Non-pigmented ciliary epithelial cell (primary cell): Measurements from ENCODE around the gene ARF1.

Experiments used
- DNase-seq: peaks from one replicate; pipeline ENCODE4 v3.0.0-alpha.2; 2010; ENCODE audit warnings: low read depth

ARF1 gene

DNA sequence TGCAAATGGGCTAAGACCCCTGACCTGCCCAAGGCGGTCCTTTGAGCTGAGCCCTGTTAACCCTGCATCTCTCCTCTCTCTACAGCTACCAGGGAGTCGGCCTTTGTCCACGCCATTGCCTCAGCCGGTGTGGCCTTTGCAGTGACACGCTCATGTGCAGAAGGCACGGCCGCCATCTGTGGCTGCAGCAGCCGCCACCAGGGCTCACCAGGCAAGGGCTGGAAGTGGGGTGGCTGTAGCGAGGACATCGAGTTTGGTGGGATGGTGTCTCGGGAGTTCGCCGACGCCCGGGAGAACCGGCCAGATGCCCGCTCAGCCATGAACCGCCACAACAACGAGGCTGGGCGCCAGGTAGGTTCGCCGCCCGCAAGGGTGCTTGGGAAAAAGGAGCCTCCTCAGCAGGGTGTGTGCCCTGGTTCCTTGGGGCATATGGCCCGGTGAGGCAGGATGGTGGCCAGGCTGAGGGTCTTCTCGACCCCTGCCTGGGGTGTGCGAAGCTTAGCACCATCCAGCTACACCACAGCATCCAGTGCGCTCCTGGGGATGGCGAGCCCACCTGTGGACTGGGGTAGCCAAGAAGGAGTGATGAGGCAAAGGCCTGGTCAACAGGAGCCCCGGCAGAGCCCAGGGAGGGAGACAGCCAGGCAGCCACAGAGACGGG, 31.8 kb upstream of the ARF1 start:
- DNase-seq: no peak

DNA sequence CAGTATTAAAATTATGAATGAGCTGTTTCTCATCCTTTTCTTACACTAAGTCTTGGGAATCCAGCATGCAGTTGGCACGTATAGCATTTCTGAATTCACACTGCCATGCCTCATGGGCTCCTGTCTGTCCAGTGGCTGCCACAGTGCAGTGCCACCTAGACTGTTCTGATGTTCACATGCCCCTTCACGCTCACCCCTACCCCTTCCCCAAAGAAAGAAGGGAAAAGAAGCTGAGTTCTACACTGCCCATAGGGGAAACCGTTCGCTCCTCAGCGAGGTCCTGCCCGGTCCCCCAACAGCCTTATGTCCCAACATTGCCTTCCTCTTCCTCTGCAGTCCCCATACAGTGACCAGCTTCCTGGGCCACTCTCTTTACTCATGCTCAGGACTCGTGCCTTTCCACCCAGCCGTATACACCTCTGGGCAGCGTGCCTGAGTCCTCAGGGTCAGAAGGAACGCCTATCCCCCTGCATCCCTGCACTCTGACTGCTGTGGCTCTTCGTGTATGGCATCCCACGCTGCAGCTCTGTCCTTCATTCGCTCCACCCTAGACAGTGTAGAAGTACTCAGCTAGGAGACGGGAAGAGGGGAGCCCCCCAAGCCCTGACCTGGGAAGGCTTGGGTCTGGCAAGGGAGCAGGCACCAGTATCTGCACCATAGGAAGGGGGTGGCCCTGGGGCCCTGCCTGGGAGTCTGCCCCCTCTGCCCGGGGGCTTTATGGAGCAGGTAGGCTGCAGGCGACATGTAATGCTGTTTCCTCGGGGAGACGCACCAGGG, 24.1 kb upstream of the ARF1 start:
- DNase-seq: no peak

DNA sequence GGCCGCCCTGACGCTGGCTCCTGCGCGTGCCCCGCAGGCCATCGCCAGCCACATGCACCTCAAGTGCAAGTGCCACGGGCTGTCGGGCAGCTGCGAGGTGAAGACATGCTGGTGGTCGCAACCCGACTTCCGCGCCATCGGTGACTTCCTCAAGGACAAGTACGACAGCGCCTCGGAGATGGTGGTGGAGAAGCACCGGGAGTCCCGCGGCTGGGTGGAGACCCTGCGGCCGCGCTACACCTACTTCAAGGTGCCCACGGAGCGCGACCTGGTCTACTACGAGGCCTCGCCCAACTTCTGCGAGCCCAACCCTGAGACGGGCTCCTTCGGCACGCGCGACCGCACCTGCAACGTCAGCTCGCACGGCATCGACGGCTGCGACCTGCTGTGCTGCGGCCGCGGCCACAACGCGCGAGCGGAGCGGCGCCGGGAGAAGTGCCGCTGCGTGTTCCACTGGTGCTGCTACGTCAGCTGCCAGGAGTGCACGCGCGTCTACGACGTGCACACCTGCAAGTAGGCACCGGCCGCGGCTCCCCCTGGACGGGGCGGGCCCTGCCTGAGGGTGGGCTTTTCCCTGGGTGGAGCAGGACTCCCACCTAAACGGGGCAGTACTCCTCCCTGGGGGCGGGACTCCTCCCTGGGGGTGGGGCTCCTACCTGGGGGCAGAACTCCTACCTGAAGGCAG, 23.4 kb upstream of the ARF1 start:
- no peak for DNase-seq

DNA sequence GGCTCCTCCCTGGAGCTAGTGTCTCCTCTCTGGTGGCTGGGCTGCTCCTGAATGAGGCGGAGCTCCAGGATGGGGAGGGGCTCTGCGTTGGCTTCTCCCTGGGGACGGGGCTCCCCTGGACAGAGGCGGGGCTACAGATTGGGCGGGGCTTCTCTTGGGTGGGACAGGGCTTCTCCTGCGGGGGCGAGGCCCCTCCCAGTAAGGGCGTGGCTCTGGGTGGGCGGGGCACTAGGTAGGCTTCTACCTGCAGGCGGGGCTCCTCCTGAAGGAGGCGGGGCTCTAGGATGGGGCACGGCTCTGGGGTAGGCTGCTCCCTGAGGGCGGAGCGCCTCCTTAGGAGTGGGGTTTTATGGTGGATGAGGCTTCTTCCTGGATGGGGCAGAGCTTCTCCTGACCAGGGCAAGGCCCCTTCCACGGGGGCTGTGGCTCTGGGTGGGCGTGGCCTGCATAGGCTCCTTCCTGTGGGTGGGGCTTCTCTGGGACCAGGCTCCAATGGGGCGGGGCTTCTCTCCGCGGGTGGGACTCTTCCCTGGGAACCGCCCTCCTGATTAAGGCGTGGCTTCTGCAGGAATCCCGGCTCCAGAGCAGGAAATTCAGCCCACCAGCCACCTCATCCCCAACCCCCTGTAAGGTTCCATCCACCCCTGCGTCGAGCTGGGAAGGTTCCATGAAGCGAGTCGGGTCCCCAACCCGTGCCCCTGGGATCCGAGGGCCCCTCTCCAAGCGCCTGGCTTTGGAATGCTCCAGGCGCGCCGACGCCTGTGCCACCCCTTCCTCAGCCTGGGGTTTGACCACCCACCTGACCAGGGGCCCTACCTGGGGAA, 22.7 kb upstream of the ARF1 start:
- DNase-seq: no peak

DNA sequence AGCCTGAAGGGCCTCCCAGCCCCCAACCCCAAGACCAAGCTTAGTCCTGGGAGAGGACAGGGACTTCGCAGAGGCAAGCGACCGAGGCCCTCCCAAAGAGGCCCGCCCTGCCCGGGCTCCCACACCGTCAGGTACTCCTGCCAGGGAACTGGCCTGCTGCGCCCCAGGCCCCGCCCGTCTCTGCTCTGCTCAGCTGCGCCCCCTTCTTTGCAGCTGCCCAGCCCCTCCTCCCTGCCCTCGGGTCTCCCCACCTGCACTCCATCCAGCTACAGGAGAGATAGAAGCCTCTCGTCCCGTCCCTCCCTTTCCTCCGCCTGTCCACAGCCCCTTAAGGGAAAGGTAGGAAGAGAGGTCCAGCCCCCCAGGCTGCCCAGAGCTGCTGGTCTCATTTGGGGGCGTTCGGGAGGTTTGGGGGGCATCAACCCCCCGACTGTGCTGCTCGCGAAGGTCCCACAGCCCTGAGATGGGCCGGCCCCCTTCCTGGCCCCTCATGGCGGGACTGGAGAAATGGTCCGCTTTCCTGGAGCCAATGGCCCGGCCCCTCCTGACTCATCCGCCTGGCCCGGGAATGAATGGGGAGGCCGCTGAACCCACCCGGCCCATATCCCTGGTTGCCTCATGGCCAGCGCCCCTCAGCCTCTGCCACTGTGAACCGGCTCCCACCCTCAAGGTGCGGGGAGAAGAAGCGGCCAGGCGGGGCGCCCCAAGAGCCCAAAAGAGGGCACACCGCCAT, 21.9 kb upstream of the ARF1 start:
- DNase-seq: no peak

DNA sequence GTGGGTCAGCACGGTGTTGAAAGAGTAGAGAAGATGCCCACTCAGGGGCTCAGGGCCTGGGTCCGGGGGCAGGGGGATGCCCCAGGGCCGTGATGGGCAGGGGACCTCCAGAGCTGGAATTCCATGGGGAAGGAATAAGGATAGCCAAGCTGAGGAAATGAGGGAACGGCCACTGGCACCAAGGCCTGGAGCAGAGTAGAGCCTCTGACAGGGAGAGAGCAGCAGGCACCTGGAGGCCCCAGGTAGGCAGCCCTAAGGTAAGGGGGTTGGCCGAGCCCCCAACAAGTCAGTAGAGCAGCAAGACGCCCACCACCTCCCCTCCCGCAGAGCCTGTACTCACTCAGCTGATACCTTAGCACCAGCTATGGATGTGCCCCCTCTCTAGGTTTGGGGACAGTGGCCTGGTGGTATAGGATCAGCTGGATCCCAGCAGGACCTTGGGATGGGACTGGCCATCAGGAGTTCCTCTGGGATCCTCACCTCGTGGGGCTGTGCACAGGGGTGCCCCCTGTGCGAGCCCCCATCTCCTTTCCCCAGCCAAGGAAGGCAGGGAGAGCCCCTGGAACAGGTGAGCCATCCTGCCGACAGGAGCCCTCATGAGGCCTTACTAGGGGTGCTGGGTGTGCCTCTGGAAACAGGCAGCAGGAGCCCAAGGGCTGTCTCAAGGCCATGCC, 21.0 kb upstream of the ARF1 start:
- no peak for DNase-seq

DNA sequence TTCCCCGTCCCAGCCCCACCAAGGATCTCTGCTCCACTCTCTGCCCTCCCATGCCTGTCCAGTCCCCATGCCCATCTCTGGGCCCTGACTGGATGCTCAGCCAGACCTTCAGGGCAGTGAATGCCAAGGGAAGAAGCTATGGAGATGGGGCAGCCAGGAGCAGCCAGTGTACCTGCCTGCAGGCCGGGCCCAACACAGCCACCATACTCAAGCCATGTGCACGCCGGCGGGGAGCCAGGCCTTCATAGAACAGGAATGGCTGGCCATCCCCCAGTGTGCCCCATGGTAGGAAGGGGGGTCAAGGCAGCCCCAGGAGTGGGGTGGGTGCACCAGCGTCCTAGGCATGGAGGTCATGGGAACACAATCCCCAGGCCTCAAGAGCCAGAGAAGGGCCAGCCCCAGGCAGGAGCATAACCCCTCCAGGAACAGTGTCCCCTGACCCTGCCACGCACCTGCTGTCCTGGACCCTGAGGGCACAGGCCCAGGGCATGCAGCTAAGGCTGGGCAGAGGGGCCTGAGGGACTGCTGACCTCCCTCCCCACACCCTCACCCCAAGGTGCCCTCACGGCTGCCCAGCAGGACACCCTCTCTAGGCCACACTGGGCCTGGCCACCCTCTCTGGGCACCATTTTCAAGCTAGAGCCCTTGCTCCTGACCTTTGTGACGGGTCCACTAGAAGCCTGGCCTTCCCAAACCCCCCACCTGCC, 20.3 kb upstream of the ARF1 start:
- DNase-seq: no peak

DNA sequence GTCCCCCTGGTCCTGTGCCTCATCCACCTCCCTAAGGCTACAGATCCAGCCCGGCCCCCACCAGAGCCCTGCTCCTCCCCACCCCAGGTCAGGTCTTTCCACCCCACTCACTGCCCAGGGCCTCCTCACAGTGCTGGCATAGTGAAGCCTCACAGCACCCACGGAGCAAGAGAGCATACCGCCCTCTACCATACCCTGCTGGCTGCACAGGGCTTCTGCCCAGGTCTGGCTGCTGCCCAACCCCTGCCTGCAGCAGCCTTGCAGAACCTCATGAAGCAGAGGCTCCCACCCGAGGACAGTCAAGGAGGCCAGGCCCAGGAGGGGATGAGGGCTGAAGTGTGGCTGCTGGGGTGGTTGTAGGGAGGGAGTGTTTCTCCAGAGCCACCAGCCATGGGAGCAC, 19.7 kb upstream of the ARF1 start:
- DNase-seq: no peak

DNA sequence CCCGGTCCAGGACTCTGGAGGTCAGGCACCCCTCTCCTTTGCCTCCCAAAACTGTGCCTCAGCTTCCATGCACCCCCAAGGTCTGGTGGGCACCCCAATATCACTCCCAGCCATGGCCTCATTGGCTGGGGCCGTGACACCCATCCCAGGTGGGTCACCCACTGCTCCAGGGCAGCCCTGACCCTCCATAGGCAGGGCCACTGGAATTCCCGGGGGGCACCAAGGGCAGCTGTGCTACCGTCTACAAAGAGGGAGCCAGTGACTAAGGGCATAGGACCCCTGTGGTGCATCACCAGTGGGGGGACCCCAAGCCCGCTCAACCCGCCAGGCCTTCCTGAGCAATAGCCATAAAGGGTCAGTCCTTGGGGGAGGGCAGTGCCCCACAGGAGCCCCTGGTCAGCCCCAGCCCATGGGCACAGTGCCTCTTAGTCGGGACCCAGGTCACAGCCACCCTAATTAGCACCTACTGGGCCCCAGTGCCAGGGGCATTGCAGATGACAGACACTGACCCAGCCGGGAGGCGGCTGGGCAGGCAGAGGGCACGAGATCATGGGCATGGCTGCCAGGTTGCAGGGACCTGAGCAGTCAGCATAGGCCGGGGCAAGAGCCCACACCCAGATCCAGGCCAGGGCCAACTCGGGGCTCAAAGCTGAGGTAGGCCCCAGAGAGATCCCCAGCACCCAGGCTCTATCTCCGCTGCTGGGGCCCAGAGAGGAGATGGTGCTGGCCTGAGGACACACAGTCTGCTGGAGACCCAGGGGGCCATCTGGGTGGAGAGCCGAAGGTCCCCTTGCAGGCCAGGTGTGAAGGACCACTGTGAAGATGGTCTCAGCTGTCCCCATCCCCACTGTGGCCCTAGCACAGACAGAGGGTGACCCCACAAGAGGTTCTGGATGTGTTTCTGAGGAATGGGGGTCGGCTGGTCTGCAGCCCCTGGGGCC, 19.0 kb upstream of the ARF1 start:
- no peak for DNase-seq

DNA sequence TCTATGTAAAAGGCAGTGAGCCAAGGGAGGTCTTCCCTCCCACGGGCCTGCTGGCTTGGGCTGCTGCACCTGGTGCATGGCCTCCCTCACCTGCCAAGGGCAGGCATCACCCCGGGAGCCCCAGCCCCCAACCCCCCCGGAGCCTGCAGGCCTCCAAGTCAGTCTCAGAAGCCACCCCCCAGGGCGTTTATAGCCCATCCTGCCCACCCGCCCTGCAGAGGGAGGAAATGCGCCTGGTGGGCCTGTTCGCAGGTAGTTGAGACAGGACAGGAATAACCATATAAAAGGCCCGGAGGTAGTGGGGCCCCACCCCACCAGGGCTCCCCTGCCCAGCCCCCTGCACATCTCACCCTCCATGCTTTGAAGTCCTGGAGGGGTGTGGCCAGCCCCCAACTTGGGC, 18.2 kb upstream of the ARF1 start:
- no peak for DNase-seq

DNA sequence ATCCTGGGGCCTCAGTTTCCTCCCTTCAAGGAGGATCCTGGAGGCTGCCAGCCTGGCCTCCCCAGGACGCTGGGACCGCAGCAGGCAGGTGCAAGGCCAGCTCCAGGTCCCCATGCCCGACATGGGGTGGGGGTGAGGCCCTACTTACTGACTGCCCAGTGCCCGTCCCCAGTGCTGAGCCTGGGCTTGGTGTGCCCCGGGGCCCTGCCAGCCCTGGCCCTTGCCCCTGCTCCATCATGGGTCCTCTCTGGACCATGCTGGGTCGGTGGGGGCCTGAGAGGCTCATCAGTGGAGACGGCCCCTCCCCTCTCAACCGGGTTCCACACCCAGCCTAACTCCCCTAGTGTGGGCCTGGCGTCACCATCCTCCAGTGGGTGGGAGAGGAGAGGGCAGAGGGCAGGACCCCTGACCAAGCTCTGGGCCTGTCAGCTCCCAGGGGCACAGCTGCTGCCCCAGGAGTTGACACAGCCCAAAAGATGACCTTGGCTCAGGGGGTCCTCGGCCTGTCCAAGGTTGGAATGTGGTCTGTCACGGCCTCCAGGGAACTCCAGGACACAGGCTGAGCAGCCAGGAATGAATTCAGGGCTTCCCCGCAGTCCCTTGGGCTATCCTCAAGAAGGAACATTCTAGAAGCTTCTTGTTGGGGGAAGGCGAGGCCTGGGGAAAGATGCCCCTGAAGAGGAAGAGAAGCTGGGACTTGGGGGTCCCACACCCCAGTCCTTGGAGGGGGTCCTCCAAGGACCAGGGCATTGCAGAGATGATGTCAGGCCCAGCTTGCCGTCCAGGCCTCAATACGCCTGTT, 17.6 kb upstream of the ARF1 start:
- DNase-seq: no peak

DNA sequence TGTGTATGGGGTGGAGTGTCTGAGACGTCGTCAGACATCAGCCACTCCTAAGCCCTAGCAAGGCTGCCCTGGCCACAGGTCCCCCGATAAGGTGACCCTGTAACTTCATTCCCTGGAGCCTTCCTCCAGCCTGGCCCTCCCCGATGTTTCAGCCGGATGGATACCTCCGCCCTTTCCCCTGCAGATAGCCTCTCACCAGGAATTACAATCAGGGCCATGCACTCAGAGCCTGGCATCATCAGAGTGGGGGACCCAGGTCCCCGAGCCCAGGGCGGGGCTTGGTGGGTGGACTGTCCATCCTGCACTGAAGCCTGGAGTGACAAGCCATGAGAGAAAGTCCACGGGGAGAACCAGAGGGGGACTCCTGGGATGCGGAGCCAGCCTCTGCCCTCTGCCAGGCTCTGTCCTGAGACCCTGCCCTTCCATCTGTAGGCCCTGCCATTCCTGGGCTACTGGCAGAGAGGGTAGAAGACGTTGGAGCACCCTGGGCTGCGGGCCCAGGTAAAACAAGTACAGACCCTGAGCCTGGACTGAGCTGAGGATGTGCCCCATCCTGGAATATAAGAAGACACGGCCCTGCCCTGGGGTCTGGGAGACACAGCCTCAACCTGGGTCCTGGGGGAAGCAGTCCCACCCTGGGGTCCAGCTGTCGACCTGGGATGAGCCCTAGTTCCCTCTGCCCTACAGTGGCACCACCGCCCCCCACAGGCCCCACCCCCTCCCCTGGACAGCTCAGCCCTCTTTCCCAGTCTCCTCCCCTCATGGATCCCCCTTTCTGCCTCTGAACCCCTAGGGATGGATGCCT, 16.8 kb upstream of the ARF1 start:
- no peak for DNase-seq

DNA sequence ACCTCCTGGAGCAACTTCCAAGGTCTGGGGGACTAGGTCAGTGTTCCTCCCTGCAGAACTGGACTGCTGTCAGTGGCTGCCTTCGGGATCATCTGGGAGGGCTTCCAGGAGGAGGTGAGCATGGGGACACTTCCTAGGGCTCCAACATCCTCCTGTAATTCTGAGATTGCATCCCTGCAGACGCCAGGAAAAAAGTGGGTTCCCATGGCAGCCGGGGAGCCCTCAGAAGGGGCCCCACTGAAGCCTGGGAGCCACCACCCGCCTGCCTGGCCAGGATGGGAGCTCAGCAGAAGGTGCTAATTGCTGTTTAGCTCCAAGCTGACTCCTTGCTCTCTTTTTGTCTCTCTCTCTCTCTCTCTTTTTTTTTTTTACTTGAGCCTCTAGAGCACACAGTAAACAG, 16.1 kb upstream of the ARF1 start:
- no peak for DNase-seq

DNA sequence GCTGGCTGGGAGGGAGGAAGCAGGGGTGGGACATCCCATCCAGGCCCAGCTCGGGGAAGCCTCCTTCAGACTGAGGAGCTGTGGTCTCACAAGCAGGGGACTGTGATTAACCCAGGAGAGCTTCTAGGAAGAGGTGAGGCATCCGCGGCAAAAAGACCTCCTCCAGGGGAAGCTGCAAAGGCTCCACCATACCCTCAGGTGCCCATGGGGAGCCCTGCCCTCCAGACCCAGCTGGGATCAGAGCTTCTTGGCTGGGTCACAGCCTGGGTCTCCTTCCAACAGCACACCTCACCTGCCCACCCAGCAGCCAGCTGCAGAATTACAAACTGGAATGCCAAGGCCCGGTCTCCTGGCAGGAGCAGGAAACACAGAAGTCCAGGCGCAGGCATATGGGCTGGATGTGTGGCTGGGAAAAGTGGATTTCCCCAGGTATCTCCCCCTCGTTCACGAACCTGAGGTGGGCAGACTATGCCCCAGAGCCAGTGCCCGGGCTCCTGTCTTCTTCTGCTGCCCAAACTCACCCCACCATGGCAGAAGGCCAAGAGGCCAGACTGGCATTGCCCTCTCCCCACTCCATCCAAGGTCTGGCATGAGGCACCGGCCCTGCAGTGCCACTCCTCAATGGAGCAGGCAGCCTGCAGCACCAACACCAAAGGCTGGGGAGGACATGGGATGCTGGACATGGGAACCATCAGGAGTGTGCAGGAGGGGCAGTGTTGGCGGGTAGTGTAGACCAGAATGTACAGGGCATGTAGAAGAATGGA, 15.4 kb upstream of the ARF1 start:
- DNase-seq: no peak

DNA sequence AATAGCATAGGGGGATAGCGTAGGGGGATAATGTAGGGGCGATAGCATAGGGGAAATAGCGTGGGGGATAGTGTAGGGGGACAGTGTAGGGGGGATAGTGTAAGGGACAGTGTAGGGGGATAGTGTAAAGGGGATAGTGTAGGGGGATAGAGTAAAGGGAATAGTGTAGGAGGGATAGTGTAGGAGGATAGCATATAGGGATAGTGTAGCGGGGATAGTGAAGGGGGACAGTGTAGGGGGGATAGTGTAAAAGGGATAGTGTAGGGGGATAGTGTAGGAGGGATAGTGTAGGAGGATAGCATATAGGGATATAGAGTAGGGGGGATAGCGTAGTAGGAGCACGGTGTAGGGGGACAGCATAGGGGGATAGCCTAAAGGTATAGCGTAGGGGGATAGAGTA, 14.1 kb upstream of the ARF1 start:
- DNase-seq: no peak

DNA sequence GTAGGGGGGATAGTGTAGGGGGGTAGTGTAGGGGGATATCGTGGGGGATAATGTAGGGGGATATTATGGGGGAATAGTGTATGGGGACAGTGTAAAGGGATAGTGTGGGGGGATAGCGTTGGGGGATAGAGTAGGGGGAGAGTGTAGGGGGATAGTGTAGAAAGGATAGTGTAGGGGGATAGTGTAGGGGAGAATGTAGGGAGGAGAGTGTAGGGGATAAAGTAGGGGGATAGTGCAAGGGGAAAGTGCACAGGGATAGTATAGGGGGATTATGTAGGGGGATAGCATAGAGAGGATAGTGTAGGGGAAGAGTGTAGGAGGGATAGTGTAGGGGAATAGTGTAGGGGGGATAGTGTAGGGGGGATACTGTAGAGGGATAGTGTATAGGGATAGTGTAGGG, 12.3 kb upstream of the ARF1 start:
- DNase-seq: no peak

DNA sequence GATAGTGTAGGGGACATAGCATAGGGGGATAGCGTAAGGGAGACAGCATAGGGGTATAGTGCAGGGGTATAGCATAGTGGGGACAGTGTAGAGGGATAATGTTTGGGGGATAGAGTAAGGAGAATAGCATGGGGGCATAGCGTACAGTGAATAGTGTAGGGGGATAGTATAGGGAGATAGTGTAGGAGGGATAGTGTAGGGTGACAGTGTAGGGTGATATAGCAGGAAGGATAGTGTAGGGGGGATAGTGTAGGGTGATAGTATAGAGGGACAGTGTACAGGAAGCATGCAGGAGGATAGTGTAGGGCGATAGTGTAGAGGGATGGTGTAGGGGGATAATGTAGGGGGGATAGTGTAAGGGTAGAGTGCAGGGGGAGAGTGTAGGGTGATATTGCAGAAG, 11.7 kb upstream of the ARF1 start:
- no peak for DNase-seq
